Osteocyte (in vitro differentiated cells): ENCODE data around the gene REEP1. TPM values are rescaled to one million over a fixed set of nuclear protein-coding genes. Genes with fewer than 3 reads are reported as not detected.

Experiments
- DNase-seq: peaks from one replicate; pipeline ENCODE4 v3.0.0; 2021; ENCODE audit warnings: mixed read lengths; ENCODE audit not compliant: unreplicated experiment; ENCODE audit errors: extremely low spot score
- H3K27ac Mint-ChIP-seq: one replicate; pipeline ENCODE4 v1.8.0; 2021; ENCODE audit warnings: mild to moderate bottlenecking, mixed read lengths; ENCODE audit not compliant: unreplicated experiment
- H3K27me3 Mint-ChIP-seq: one replicate; pipeline ENCODE4 v1.8.0; 2021; ENCODE audit warnings: mixed read lengths; ENCODE audit not compliant: unreplicated experiment
- H3K36me3 Mint-ChIP-seq: one replicate; pipeline ENCODE4 v1.8.0; 2021; ENCODE audit warnings: mixed read lengths; ENCODE audit not compliant: unreplicated experiment
- H3K4me1 Mint-ChIP-seq: one replicate; pipeline ENCODE4 v1.8.0; 2021; ENCODE audit warnings: mixed read lengths; ENCODE audit not compliant: unreplicated experiment
- H3K4me3 Mint-ChIP-seq: one replicate; pipeline ENCODE4 v1.8.0; 2021; ENCODE audit warnings: mild to moderate bottlenecking, moderate library complexity, mixed read lengths; ENCODE audit not compliant: unreplicated experiment
- H3K9me3 Mint-ChIP-seq: one replicate; pipeline ENCODE4 v1.8.0; 2021; ENCODE audit warnings: mixed read lengths; ENCODE audit not compliant: unreplicated experiment
- total RNA-seq: library from RNA; stranded (reverse); gene quantifications from 2 replicates; pipeline ENCODE4 v1.2.1, GENCODE V29; 2021
- TF ChIP-seq, protein P1 (sequence below): fragments of 200-600 bp; sonication (generic); IDR thresholded peaks from 2 replicates; pipeline ENCODE4 v1.5.0; 2021; ENCODE audit warnings: antibody characterized with exemption, mild to moderate bottlenecking, moderate library complexity

REEP1 gene
- total RNA-seq, 1 donor from 2014 or later, result not detected

DNA sequence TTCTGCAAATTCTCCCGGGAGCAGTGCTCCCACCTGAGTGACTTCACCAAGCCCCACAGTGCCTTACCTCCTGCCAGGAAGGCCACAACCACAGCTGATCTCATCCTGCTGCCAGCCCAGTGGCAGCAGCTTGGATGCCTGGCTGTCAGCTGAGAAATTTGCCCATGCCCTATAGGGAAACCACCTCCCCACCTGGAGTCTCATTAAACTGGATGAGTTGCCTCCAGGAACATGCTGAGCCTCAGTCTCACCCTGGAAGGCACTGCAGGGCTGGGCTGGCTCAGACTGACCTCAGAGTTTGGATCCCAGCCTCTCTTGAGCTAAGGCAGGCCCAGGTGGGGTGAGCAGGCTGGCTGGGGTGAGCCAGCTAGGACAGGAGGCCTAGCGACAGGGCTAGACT, 23.3 kb downstream of the REEP1 start:
- H3K4me3 Mint-ChIP-seq, result no peak overlapping the region
- H3K27ac Mint-ChIP-seq, result no peak overlapping the region
- DNase-seq, result no peak
- no peaks in the 10 kb centered on the region for H3K9me3 Mint-ChIP-seq
- H3K27me3 Mint-ChIP-seq, result peaks cover 16% of the 10 kb centered on the region
- H3K4me1 Mint-ChIP-seq, result no peaks in the 10 kb centered on the region
- H3K36me3 Mint-ChIP-seq, result no peaks in the 10 kb centered on the region
- TF ChIP-seq, protein P1, sequence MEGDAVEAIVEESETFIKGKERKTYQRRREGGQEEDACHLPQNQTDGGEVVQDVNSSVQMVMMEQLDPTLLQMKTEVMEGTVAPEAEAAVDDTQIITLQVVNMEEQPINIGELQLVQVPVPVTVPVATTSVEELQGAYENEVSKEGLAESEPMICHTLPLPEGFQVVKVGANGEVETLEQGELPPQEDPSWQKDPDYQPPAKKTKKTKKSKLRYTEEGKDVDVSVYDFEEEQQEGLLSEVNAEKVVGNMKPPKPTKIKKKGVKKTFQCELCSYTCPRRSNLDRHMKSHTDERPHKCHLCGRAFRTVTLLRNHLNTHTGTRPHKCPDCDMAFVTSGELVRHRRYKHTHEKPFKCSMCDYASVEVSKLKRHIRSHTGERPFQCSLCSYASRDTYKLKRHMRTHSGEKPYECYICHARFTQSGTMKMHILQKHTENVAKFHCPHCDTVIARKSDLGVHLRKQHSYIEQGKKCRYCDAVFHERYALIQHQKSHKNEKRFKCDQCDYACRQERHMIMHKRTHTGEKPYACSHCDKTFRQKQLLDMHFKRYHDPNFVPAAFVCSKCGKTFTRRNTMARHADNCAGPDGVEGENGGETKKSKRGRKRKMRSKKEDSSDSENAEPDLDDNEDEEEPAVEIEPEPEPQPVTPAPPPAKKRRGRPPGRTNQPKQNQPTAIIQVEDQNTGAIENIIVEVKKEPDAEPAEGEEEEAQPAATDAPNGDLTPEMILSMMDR, result no peak

DNA sequence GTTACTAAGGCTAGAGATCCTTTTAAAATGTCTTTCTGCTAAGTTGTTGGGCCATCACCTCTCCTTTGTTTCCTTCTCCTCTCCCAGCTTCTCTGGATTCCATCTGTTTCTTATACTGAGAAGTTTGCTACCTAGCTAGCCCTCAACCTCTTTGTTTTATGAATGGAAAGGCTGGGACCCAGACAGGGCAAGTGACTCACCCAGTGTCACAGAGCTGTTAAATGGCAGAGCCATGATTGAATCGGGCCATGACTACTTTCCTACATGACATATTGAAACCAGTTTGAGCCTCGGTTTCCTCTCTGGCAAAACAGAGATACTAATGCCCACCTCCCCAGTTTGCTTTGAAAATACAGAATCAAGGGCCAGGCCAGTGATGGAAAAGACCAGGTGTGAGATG, 24.1 kb downstream of the REEP1 start:
- Mint-ChIP-seq H3K4me1 (no peaks in the 10 kb centered on the region), H3K4me3 (no peak overlapping the region), H3K36me3 (no peaks in the 10 kb centered on the region), H3K9me3 (no peaks in the 10 kb centered on the region), H3K27ac (no peak overlapping the region), H3K27me3 (peaks cover 16% of the 10 kb centered on the region)
- TF ChIP-seq, protein P1, result no peak
- DNase-seq, result no peak

DNA sequence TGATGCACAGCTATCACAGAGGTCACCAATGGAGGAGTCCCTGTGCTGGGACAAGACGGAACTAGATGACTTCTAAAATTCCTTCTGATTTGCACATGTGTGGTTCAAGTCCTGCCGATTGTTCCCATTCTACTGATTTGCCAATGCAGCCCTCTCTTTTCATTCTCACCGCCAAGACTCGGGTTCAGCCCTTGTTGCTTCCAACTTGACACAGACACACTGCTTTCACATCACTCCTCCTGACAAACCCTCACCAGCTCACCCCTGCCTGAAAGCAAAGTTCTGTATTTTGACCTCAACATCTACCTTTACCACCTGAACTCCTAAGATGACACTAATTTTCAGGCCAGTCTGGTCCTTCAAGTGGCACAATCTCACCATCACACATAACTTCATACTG, 25.5 kb downstream of the REEP1 start:
- H3K4me1 Mint-ChIP-seq, result no peaks in the 10 kb centered on the region
- DNase-seq, result no peak
- no peaks in the 10 kb centered on the region for H3K9me3 Mint-ChIP-seq
- TF ChIP-seq, protein P1, result no peak
- peaks cover 16% of the 10 kb centered on the region for H3K27me3 Mint-ChIP-seq
- H3K36me3 Mint-ChIP-seq, result no peaks in the 10 kb centered on the region
- H3K27ac Mint-ChIP-seq, result no peak overlapping the region
- no peak overlapping the region for H3K4me3 Mint-ChIP-seq

DNA sequence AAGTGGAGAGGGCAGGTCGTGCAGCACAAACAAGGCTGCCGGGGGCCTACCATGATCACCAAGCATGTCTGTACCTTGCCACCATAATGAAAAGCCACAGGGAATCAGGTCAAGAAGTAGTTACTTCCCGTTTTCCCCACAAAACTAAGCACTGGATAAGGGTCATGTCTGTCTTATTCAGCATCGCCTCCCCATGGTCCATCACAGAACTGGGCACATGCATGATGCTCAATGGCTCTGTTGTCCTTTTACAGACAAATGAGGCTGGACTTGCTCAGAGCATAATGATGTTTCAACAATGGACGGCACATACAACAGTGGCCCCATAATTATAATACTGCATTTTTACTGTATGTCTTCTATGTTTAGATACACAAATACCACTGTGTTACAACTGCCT, 27.5 kb downstream of the REEP1 start:
- Mint-ChIP-seq H3K27ac (no peak overlapping the region), H3K36me3 (no peaks in the 10 kb centered on the region), H3K4me3 (no peak overlapping the region), H3K9me3 (no peaks in the 10 kb centered on the region), H3K4me1 (no peaks in the 10 kb centered on the region), H3K27me3 (peaks cover 31% of the 10 kb centered on the region)
- TF ChIP-seq, protein P1, result no peak
- no peak for DNase-seq

DNA sequence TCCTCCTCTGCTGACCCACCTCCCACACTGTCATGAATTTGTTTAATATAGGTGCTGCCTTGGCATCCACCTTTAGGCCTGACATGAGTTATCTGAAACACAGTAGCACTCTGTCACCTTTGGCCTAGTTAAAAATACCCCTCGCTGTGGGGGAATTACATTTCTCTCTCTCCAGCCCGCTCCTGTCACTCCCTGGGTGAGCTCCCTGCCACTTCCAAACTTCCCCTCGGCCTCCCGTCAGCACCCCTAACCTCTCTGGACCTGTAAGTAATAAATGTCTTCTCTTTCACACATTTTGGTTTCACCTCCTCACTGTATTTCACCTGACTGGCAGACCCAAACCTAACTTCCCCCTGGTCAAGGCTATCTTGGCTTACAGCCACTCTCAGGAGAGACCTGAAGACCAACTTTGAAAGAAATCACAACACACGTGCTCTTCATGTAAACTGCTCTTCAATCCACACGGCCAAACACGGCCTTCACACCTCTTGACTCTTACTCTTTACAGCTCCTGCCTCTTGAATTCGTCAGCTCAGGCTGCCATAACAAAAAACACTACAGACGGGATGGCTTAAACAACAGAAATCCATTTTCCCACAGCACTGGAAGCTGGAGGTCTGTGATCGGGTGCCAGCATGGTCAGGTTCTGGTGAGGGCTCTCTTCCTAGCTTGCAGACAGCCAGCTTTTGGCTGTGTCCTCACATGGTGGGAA, 28.3 kb downstream of the REEP1 start:
- H3K36me3 Mint-ChIP-seq, result no peaks in the 10 kb centered on the region
- peaks cover 37% of the 10 kb centered on the region for H3K27me3 Mint-ChIP-seq
- H3K9me3 Mint-ChIP-seq, result no peaks in the 10 kb centered on the region
- no peak for DNase-seq
- H3K27ac Mint-ChIP-seq, result no peak overlapping the region
- TF ChIP-seq, protein P1, result no peak
- H3K4me1 Mint-ChIP-seq, result no peaks in the 10 kb centered on the region
- H3K4me3 Mint-ChIP-seq, result no peak overlapping the region
